GM19395 (cell line): ENCODE data around the gene ACSL1.

Experiments
- ATAC-seq: cut with Tn5 transposase; IDR thresholded peaks from one replicate; pipeline ENCODE4 v1.9.1; 2021; ENCODE audit warnings: mild to moderate bottlenecking, moderate library complexity; ENCODE audit not compliant: unreplicated experiment

ACSL1 gene

DNA sequence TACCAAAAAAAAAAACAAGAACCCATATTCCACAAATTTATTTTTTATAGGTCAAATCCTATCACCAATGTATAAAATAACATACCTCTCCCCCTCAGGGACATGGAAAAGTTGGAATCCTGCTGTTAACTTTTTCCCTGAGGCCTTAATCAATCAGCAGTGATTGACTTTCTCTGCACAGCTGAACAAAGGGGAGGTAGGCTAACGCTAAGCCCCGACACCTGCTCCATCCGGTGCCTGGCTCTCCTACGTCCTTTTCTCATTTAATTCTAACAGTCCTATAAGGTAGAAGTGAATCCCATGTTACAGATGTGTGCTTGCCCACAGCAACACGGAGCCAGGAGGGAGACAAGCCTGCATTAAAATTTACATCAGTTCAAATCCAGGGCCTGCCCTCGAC is 94.7 kb downstream of the ACSL1 start:
- ATAC-seq, result no peak

DNA sequence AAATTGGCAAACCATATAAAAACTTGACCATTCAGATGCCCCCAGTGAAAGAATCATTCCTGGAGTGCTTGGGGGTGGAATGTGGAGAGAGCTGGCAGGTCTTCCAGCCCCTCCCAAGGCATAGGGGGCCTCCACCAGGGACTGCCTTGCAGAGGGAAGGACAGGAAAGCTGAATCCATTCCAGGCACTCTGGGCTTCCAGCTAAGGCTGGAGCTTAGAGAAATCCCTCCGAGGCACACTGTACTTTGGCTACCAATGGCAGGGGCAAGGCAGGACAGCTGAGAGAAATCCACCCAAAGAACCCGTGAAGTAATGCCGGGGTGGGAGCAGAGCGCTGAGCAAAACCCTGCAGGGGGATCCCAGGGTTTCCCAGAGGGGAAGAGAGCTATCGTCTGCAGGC is 95.8 kb downstream of the ACSL1 start:
- no peak for ATAC-seq

DNA sequence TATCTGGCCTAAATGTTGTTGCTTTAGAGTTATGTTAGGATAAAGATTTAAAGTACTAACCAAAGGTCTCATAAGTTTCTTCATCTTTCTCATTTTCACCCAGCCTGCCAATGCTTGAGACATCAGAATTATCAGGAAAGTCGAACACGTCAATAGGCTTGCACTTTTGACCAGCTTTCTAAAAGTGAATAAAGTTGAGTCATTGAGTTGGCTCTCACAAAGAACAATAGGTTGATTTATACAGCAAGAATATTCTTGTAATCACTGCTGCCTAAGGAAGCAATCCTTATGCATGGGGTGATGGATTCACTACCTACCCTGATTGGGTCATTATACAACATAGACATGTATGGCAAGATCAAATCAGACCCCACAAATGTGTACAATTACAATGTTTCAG is 96.9 kb downstream of the ACSL1 start:
- ATAC-seq, result no peak

DNA sequence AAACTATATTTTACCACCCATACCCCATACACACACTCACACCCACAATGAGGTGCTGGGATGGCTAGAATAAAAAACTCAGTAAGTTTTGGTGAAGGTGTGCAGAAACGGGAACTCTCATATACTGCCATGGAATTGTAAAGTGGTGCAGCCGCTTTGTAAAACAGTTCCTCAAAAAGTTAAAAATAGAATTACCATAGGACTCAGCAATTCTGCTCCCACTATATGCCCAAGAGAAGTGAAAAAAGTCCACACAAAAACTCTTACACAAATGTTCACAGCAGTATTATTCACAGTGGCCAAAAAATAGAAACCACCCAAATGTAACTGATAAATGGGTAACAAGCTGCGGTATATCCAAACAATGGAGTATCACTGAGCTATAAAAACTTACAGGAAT is 98.3 kb downstream of the ACSL1 start:
- no peak for ATAC-seq

DNA sequence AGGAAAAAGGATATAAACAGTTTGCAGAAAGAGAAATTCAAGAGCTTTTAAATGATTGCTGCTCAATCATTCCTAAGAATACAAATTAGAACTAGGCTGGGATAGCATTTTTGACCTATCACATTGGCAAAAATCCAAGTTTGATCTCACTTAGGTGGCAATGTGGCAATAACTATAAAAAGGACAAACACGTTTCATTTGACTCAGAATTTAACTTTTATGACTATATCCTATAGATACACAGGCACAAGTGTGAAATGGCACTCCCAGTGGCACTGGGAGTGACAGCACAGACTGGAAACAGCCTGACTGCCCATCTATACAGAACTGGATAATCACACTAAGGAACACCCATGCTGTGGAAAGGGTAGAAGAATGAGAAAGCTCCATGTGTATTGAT is 103.0 kb downstream of the ACSL1 start:
- no peak for ATAC-seq

DNA sequence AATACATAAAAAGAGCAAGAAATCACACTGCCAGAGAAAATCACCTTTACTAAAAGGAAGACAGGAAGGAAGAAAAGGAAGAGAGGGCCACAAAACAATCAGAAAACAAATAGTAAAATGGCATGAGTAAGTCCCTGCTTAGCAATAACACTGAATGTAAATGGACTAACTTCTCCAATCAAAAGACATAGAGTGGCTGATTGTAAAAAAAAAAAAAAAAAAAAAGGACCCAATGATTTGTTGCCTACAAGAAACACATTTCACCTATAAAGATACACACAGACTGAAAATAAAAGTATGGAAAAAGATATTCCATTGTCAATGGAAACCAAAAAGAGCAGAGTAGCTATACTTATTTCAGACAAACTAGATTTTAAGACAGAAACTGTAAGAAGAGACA is 104.5 kb downstream of the ACSL1 start:
- ATAC-seq, result no peak

DNA sequence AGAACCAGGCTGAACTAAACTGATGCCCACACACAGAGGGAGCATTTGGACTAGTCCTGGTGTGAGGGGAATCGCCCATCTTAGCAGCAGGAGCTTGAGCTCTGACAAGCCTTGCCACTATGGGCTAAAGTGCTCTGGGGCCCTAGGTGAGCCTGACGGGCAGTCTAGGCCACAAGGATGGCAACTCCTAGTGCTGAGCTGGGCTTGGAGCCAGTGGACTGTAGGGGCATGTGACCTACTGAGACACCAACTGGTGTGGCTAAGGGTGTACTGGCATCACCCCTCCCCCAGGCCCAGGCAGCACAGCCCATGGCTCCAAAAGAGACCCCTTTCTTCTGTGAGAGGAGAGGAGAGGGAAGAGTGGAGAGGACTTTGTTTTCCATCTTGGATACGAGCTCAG is 106.4 kb downstream of the ACSL1 start:
- no peak for ATAC-seq

DNA sequence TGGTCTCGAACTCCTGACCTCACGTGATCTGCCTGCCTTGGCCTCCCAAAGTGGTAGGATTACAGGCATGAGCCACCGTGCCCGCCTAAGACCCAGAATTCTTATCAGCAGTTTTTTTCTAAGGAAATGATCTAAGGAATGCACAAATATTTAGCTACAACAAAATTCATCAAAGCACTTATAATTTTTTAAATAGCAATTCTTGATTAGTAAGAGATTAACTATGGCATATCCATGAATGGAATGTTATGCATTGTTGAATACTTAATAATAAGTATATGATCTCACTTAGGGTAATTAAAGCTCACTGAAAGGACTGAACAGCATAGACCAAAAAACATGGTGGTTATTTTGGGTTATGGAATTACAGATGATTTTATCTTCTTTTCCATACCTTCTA is 110.2 kb downstream of the ACSL1 start:
- ATAC-seq, result no peak

DNA sequence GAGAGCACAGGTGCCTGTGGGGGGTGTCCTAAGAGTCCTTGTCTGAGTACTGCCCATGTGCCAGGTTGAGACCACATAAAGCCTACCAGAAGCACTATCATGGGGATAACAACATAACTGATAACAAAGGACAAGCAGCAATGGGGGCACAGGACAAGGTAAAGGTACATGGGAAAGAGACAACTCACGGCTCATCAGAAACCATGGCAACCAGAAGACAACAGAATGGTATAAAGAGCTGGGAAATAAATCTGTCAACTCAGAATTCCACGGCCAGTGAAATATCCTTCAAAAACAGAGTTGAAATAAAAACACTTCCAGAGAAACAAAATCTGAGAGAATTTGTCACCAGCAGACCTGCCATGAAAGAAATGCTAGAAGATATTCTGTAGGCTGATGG is 111.9 kb downstream of the ACSL1 start:
- ATAC-seq, result no peak

DNA sequence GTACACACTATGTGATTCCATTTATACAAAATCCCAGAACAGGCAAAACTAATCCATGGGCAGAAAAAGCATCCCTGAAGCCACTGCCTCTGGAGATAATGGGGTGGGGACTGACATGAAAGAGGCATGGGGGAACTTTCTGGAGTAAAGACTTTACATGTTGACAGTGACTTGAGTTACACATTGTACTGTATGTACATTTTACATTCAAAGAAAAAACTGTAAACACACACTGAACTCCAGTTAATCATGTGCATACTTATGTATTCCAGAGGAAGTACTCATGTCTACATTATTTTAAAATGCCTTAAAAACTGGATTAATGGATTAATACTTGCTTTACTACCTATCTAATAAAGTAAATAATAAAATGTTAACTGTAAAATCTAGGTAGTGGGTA is 113.4 kb downstream of the ACSL1 start:
- no peak for ATAC-seq

DNA sequence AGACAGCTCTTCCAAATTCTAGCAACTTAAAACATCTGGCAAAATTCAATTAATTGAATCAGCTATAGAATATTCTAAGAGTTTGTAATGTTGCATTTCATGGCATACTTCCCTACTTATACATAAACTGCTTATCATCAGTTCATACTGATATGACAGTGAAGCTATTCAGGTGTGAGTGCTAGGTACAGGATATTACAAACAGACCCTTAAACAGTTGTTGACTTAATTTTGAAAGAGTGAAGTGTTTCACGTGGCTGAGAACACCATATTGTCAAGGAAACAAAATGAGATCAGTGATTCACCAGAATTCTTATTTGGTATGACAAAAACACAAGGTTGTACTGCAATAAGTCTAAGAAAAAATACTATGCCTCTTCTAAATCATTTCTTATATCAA is 119.3 kb downstream of the ACSL1 start:
- no peak for ATAC-seq

DNA sequence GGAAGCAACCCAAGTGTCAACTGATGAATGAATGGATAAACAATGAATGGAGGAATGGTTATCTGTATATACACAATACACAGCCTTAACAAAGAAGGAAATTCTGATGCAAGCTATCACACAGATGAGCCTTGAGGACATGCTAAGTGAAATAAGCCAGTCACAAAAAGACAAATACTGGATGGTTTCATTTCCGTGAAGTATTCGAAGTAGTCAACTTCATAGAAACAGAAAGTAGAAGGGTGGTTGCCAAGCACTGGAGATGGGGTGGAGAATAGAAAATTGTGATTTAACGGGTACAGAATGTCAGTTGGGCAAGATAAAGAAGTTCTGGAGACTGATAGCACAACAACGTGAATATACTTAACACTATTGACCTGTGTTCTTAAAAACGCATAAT is 120.1 kb downstream of the ACSL1 start:
- ATAC-seq, result peak; percentile 57
